Prostate gland (tissue), 2 donors: ENCODE results near the gene MED6. TPM values are rescaled to one million over a fixed set of nuclear protein-coding genes. Genes with fewer than 3 reads are reported as not detected.

Experiments
- DNase-seq: peaks from one replicate; pipeline ENCODE4 v3.0.0-alpha.2; 2019; ENCODE audit warnings: low spot score
- H3K27ac ChIP-seq, 2 donors: fragments of 200-600 bp; sonication (generic); 2 replicates each; pipeline ENCODE4 v1.5.1; 2017 to 2019
- H3K27me3 ChIP-seq: fragments of 200-600 bp; sonication (generic); replicated peaks from 2 replicates; pipeline ENCODE4 v1.5.1; 2019; ENCODE audit not compliant: insufficient read depth
- H3K36me3 ChIP-seq, 2 donors: fragments of 200-600 bp; sonication (generic); 1 replicate in 1 of 2; 2 replicates in 1 of 2; pipeline versions ENCODE4 v1.5.1 to v1.8.1; 2017 to 2019
- H3K4me1 ChIP-seq: fragments of 200-600 bp; sonication (generic); replicated peaks from 2 replicates; pipeline ENCODE4 v1.5.1; 2019
- H3K4me3 ChIP-seq, 2 donors: fragments of 200-600 bp; sonication (generic); 2 replicates each; pipeline ENCODE4 v1.5.1; 2017 to 2019
- H3K9me3 ChIP-seq: fragments of 200-600 bp; sonication (generic); 2 replicates; pipeline ENCODE4 v1.5.1; 2017
- POLR2A ChIP-seq: fragments of 450-650 bp; IDR thresholded peaks from one replicate; pipeline ENCODE4 v1.6.1; 2016; ENCODE audit warnings: antibody characterized with exemption, mild to moderate bottlenecking
- POLR2AphosphoS5 ChIP-seq: sonication (generic); formaldehyde crosslinking; IDR thresholded peaks from one replicate; pipeline ENCODE4 v1.6.1; 2017; ENCODE audit warnings: antibody characterized with exemption
- WGBS: methylation state at CpG from one replicate; pipeline ENCODE4 v1.1.5; 2018; 5-methylcytosine and 5-hydroxymethylcytosine counted together
- intact Hi-C: fragments of 100-400 bp; cut with DNase I; formaldehyde crosslinking; loops from one replicate; pipeline ENCODE4 v1.14.2; 2022
- total RNA-seq, 2 donors: library from RNA; depleted of rRNA; stranded (reverse); fragments of >200 nt; gene quantifications; one replicate each; pipeline ENCODE4 v1.1.0, GENCODE V29; 2016
- TF ChIP-seq, protein P1 (sequence below), 4 experiments: fragments of 200-600 bp in 2 of 4; fragments of 450-650 bp in 2 of 4; sonication (generic) in 2 of 4; IDR thresholded peaks; 1 replicate in 3 of 4; 2 replicates in 1 of 4; pipeline ENCODE4 v1.5.1; 2016 to 2019; ENCODE audit warnings: antibody characterized with exemption in 4 of 4, mild to moderate bottlenecking in 2 of 4, moderate library complexity in 2 of 4

Gene MED6, protein sequence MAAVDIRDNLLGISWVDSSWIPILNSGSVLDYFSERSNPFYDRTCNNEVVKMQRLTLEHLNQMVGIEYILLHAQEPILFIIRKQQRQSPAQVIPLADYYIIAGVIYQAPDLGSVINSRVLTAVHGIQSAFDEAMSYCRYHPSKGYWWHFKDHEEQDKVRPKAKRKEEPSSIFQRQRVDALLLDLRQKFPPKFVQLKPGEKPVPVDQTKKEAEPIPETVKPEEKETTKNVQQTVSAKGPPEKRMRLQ
- 10 to 100 TPM; 27.4 to 41.4 TPM for total RNA-seq

DNA sequence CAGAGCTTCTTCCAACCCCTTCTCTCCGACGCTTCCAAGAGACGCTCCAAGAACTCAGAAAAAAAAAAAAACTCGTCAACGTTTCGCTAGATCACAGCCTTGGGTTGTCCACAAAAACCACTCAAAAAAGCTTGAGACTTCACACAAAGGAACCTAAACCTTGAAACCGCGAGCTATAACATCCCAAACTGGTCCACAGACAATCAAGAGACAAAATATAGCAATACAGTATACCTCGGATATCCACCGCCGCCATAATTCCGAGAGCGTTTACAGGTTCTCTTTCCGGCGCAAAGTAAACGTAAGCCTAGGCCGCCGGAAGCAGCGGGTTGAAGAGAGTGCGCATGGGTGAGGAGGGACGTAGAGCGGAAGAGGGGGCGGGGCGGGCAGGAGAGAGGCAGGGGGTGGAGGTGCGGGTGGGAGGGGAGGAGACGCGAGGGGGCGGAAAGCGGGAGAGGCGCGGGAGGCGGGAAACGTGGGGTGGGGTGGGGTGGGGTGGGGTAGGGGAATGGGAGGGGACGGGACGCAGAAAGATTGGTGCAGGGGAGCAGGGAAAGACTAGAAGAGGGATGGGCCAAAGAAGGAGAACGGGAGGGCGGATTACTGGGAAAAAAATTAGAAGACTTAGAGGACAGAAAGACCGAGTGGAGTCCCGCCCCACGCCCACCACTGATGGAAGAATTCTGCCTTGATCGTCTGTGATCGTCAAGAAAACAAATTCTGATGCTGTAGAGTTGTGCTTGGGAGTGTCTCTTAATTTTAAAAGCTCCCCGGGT lies at the start of gene MED6:
TSS of gene MED6 (minus strand) at position 274 of the 776 bp plus-strand sequence. CDS start at position 256, 18 bp downstream.
- DNase-seq: peak; percentile 91
- 1% methylated on average over 43 of the region's 43 CpGs for WGBS
- Histone ChIP-seq H3K36me3 (peaks cover 0 to 4% of the 10 kb centered on the region in 2 donors), H3K4me1 (peaks cover 9% of the 10 kb centered on the region), H3K27me3 (no peaks in the 10 kb centered on the region), H3K27ac (peak within 1 kb of the TSS; percentile 63 to 66), H3K4me3 (peak within 1 kb of the TSS; percentile 61 to 80), H3K9me3 (no peaks in the 10 kb centered on the region)
- peak; percentile 96 for TF ChIP-seq POLR2AphosphoS5
- no peak for TF ChIP-seq POLR2A
- TF ChIP-seq, protein P1, sequence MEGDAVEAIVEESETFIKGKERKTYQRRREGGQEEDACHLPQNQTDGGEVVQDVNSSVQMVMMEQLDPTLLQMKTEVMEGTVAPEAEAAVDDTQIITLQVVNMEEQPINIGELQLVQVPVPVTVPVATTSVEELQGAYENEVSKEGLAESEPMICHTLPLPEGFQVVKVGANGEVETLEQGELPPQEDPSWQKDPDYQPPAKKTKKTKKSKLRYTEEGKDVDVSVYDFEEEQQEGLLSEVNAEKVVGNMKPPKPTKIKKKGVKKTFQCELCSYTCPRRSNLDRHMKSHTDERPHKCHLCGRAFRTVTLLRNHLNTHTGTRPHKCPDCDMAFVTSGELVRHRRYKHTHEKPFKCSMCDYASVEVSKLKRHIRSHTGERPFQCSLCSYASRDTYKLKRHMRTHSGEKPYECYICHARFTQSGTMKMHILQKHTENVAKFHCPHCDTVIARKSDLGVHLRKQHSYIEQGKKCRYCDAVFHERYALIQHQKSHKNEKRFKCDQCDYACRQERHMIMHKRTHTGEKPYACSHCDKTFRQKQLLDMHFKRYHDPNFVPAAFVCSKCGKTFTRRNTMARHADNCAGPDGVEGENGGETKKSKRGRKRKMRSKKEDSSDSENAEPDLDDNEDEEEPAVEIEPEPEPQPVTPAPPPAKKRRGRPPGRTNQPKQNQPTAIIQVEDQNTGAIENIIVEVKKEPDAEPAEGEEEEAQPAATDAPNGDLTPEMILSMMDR (IDR thresholded peaks at IDR 0.05): no peak
- intact Hi-C loops: loop anchor here (10.0 kb wide), 1 partner anchor 246 kb away; the partner anchor contains the start of gene COX16

DNA sequence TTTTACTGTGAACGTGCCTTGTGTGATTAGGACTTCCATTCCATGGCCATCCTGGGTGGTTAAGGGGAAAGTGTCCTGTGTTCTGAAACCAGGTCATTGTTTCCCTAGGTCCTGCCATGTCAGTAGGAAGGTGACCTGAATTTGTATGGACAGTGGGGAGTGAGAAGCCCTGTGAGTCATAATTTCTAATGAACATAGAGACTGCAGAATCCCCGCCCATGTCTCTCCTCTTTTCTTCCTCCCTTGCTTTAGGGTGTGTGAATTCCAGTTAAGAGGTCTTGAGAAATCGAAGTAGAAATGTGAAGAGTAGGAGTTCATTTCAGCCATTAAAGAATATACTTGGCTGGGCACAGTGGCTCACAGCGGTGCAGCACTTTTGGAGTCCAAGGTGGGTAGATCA lies 49.3 kb upstream of the MED6 start:
- no peaks in the 10 kb centered on the region for H3K36me3 ChIP-seq
- TF ChIP-seq, protein P1 (IDR thresholded peaks at IDR 0.05): no peak
- TF ChIP-seq POLR2A (no peak), POLR2AphosphoS5 (no peak)
- DNase-seq: no peak
- H3K4me3 ChIP-seq: no peak overlapping the region
- H3K27me3 ChIP-seq: no peaks in the 10 kb centered on the region
- intact Hi-C loops: loop anchor here (10.0 kb wide), 1 partner anchor 165 kb away; no protein-coding TSS in a partner anchor
- no peaks in the 10 kb centered on the region for H3K9me3 ChIP-seq
- 97% methylated on average over 4 of the region's 4 CpGs for WGBS
- no peak overlapping the region for H3K27ac ChIP-seq
- H3K4me1 ChIP-seq: no peaks in the 10 kb centered on the region

DNA sequence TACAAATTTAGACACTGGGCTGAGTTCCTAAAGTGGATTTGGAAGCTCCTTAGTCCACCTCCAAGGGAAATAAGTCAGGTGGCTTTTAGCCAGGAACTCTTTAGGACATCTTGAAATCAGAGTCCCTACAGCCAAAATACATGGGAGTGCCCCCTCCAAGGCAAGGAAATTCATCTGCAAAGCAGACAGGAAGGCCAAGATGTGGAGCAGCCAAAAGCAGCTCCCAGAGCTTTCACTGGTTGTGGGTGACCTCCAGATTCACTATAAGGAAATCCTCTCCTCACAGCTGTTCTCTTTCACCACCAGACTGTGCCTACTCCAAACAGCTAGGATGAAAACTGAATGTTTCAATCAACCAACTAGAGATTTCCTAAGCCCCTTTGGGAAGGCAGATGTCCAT lies 47.9 kb upstream of the MED6 start:
- H3K4me1 ChIP-seq: no peaks in the 10 kb centered on the region
- intact Hi-C loops: loop anchor here (10.0 kb wide), 1 partner anchor 166 kb away; no protein-coding TSS in a partner anchor
- H3K27ac ChIP-seq: no peak overlapping the region
- H3K36me3 ChIP-seq: no peaks in the 10 kb centered on the region
- no peak for DNase-seq
- H3K9me3 ChIP-seq: no peaks in the 10 kb centered on the region
- no peaks in the 10 kb centered on the region for H3K27me3 ChIP-seq
- TF ChIP-seq POLR2AphosphoS5 (no peak), POLR2A (no peak)
- TF ChIP-seq, protein P1 (IDR thresholded peaks at IDR 0.05): no peak
- H3K4me3 ChIP-seq: no peak overlapping the region

DNA sequence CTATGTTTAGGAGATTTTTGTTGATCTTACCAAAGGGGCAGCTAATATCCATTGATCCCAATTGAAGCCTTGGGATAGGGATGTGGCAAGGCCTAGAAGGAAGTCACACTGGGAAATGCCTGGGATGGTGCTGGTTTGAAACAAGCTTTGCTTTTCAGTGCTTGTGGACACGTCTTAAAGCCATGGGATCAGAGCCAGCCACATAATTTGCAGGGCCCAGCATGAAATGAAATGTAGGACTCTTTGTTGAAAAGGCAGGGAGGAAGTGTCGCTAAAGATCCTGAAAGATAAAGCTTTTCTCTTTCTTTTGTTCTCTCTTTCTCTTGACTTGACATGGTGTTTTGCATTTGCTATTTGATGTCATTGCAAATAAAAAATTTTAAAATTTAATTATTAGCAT lies 46.2 kb upstream of the MED6 start:
- 49% methylated on average over 2 of the region's 2 CpGs for WGBS

More for the DNA sequence above, 46.2 kb upstream of the MED6 start:
- Histone ChIP-seq H3K27me3 (no peaks in the 10 kb centered on the region), H3K4me1 (no peaks in the 10 kb centered on the region), H3K9me3 (no peaks in the 10 kb centered on the region), H3K36me3 (no peaks in the 10 kb centered on the region), H3K4me3 (no peak overlapping the region), H3K27ac (no peak overlapping the region)
- DNase-seq: no peak
- intact Hi-C loops: loop anchor here (10.0 kb wide), 1 partner anchor 168 kb away; no protein-coding TSS in a partner anchor
- no peak for TF ChIP-seq POLR2A
- TF ChIP-seq POLR2AphosphoS5: no peak
- TF ChIP-seq, protein P1 (IDR thresholded peaks at IDR 0.05): no peak
